Nephron progenitor cell (in vitro differentiated cells): ENCODE results near the gene RAI14.

Experiments
- DNase-seq: peaks from one replicate; pipeline ENCODE4 v3.0.0; 2021
- H3K27ac Mint-ChIP-seq: 2 replicates; pipeline ENCODE4 v1.8.0; 2021; ENCODE audit warnings: mild to moderate bottlenecking, moderate library complexity, mixed read lengths
- H3K27me3 Mint-ChIP-seq: 2 replicates; pipeline ENCODE4 v1.8.0; 2021; ENCODE audit warnings: mild to moderate bottlenecking, low read depth, mixed read lengths; ENCODE audit not compliant: poor library complexity
- H3K36me3 Mint-ChIP-seq: 2 replicates; pipeline ENCODE4 v1.8.0; 2021; ENCODE audit warnings: low read depth, mixed read lengths
- H3K4me1 Mint-ChIP-seq: 2 replicates; pipeline ENCODE4 v1.8.0; 2021; ENCODE audit warnings: mixed read lengths
- H3K4me3 Mint-ChIP-seq: 2 replicates; pipeline ENCODE4 v1.8.0; 2021; ENCODE audit warnings: mild to moderate bottlenecking, moderate library complexity, mixed read lengths
- H3K9me3 Mint-ChIP-seq: 2 replicates; pipeline ENCODE4 v1.8.0; 2021; ENCODE audit warnings: mild to moderate bottlenecking, moderate library complexity, mixed read lengths
- CTCF ChIP-seq: fragments of 200-600 bp; sonication (generic); IDR thresholded peaks from 2 replicates; pipeline ENCODE4 v1.5.0; 2021; ENCODE audit warnings: antibody characterized with exemption

Gene RAI14

GRCh38 chr5:34817558-34818351 lies 161.6 kb downstream of the RAI14 start:
- Mint-ChIP-seq H3K4me1 (no peaks in the 10 kb centered on the region), H3K4me3 (no peak overlapping the region), H3K27me3 (no peaks in the 10 kb centered on the region), H3K36me3 (peaks cover 26% of the 10 kb centered on the region), H3K9me3 (no peaks in the 10 kb centered on the region), H3K27ac (no peak overlapping the region)
- no peak for DNase-seq
- no peak for TF ChIP-seq CTCF

GRCh38 chr5:34818717-34819116 lies 162.6 kb downstream of the RAI14 start:
- H3K27ac Mint-ChIP-seq = no peak overlapping the region
- H3K4me1 Mint-ChIP-seq = no peaks in the 10 kb centered on the region
- no peak overlapping the region for H3K4me3 Mint-ChIP-seq
- H3K27me3 Mint-ChIP-seq = no peaks in the 10 kb centered on the region
- no peak for DNase-seq
- no peak for TF ChIP-seq CTCF
- no peaks in the 10 kb centered on the region for H3K9me3 Mint-ChIP-seq
- H3K36me3 Mint-ChIP-seq = peaks cover 35% of the 10 kb centered on the region

GRCh38 chr5:34820593-34820992 lies 164.5 kb downstream of the RAI14 start:
- no peak for DNase-seq
- H3K27ac Mint-ChIP-seq = no peak overlapping the region
- H3K27me3 Mint-ChIP-seq = no peaks in the 10 kb centered on the region
- H3K4me3 Mint-ChIP-seq = no peak overlapping the region
- H3K9me3 Mint-ChIP-seq = no peaks in the 10 kb centered on the region
- no peak for TF ChIP-seq CTCF
- no peaks in the 10 kb centered on the region for H3K4me1 Mint-ChIP-seq
- peaks cover 35% of the 10 kb centered on the region for H3K36me3 Mint-ChIP-seq

GRCh38 chr5:34822956-34823715 lies 167.0 kb downstream of the RAI14 start:
- no peaks in the 10 kb centered on the region for H3K4me1 Mint-ChIP-seq
- H3K9me3 Mint-ChIP-seq = no peaks in the 10 kb centered on the region
- DNase-seq = no peak
- no peak overlapping the region for H3K27ac Mint-ChIP-seq
- TF ChIP-seq CTCF = no peak
- H3K27me3 Mint-ChIP-seq = no peaks in the 10 kb centered on the region
- H3K4me3 Mint-ChIP-seq = no peak overlapping the region
- H3K36me3 Mint-ChIP-seq = peaks cover 56% of the 10 kb centered on the region

GRCh38 chr5:34826347-34826746 lies 170.2 kb downstream of the RAI14 start:
- Mint-ChIP-seq H3K9me3 (no peaks in the 10 kb centered on the region), H3K36me3 (peaks cover 51% of the 10 kb centered on the region), H3K27me3 (no peaks in the 10 kb centered on the region), H3K27ac (peak overlapping the region; percentile 93), H3K4me1 (no peaks in the 10 kb centered on the region), H3K4me3 (no peak overlapping the region)
- no peak for TF ChIP-seq CTCF
- DNase-seq = no peak
